ENCODE data around the gene RAB36.

The RAB36 gene

GRCh38 chr22:23122992-23123803 lies 22.1 kb upstream of the RAB36 start:
- no peak for DNase-seq (ENCODE audit: extremely low spot score)
- no peak for TF ChIP-seq SUZ12 (IDR thresholded peaks at IDR 0.05)
- no peak for TF ChIP-seq FOXM1 (IDR thresholded peaks at IDR 0.05; ENCODE audit: borderline replicate concordance)
- TF ChIP-seq SP1 (IDR thresholded peaks at IDR 0.05): no peak
- TF ChIP-seq NFRKB (IDR thresholded peaks at IDR 0.05): no peak
- no peak for TF ChIP-seq PKNOX1 (IDR thresholded peaks at IDR 0.05)
- no peak for TF ChIP-seq TARDBP (IDR thresholded peaks at IDR 0.05)
- TF ChIP-seq FOXA1 (IDR thresholded peaks at IDR 0.05): no peak
- TF ChIP-seq CTBP1 (IDR thresholded peaks at IDR 0.05; ENCODE audit: borderline replicate concordance): no peak
- no peak for TF ChIP-seq LEF1 (IDR thresholded peaks at IDR 0.05; ENCODE audit: borderline replicate concordance)
- TF ChIP-seq L3MBTL2 (conservative IDR thresholded peaks at IDR 0.05): no peak
- no peak for TF ChIP-seq HDGF (IDR thresholded peaks at IDR 0.05; ENCODE audit: borderline replicate concordance)
- ChIA-PET CTCF (interaction anchor here (0.6 kb wide), 1 partner anchor 15 kb away, joined by 6 read pairs; no protein-coding TSS in a partner anchor), POLR2A (no interaction called here)

- no peak for DNase-seq (ENCODE audit: extremely low spot score)
- TF ChIP-seq NFRKB (IDR thresholded peaks at IDR 0.05): no peak
- no peak for TF ChIP-seq CTBP1 (IDR thresholded peaks at IDR 0.05; ENCODE audit: borderline replicate concordance)
- TF ChIP-seq LEF1 (IDR thresholded peaks at IDR 0.05; ENCODE audit: borderline replicate concordance): no peak
- TF ChIP-seq ARNT (IDR thresholded peaks at IDR 0.05): no peak
- no peak for TF ChIP-seq FOXA1 (IDR thresholded peaks at IDR 0.05)
- TF ChIP-seq L3MBTL2 (conservative IDR thresholded peaks at IDR 0.05): no peak
- TF ChIP-seq BHLHE40 (IDR thresholded peaks at IDR 0.05; ENCODE audit: borderline replicate concordance): no peak
- no peak for TF ChIP-seq ELF4 (IDR thresholded peaks at IDR 0.05)
- ChIA-PET POLR2A (no interaction called here), CTCF (interaction anchor here (0.6 to 1.2 kb wide), 2 partner anchors 15 to 165 kb away, joined by 3 to 6 read pairs; no protein-coding TSS in a partner anchor)
Measured at GRCh38 chr22:23123804-23124254, 21.4 kb upstream of the RAB36 start.

GRCh38 chr22:23124611-23125511 lies 20.4 kb upstream of the RAB36 start:
- ChIA-PET POLR2A (no interaction called here), CTCF (interaction anchor here (1.2 kb wide), 1 partner anchor 166 kb away, joined by 3 read pairs; no protein-coding TSS in a partner anchor)
- no peak for TF ChIP-seq FOXA1 (IDR thresholded peaks at IDR 0.05)
- TF ChIP-seq NFRKB (IDR thresholded peaks at IDR 0.05): no peak
- no peak for TF ChIP-seq CTBP1 (IDR thresholded peaks at IDR 0.05; ENCODE audit: borderline replicate concordance)
- TF ChIP-seq TARDBP (IDR thresholded peaks at IDR 0.05): no peak
- TF ChIP-seq LEF1 (IDR thresholded peaks at IDR 0.05; ENCODE audit: borderline replicate concordance): no peak
- TF ChIP-seq ARNT (IDR thresholded peaks at IDR 0.05): no peak
- TF ChIP-seq HDGF (IDR thresholded peaks at IDR 0.05; ENCODE audit: borderline replicate concordance): no peak
- TF ChIP-seq FOXM1 (IDR thresholded peaks at IDR 0.05; ENCODE audit: borderline replicate concordance): no peak
- no peak for DNase-seq (ENCODE audit: extremely low spot score)

- POLR2A ChIA-PET: no interaction called here
- CTCF ChIA-PET: interaction anchor here (1.4 kb wide), 1 partner anchor 109 kb away, joined by 3 read pairs; no protein-coding TSS in a partner anchor
- no peak for DNase-seq (ENCODE audit: extremely low spot score)
- TF ChIP-seq LEF1 (IDR thresholded peaks at IDR 0.05; ENCODE audit: borderline replicate concordance) (no peak), PKNOX1 (IDR thresholded peaks at IDR 0.05) (no peak), FOXA1 (IDR thresholded peaks at IDR 0.05) (no peak), ARNT (IDR thresholded peaks at IDR 0.05) (no peak), TARDBP (IDR thresholded peaks at IDR 0.05) (no peak), NFRKB (IDR thresholded peaks at IDR 0.05) (no peak), ELF4 (IDR thresholded peaks at IDR 0.05) (no peak), CTBP1 (IDR thresholded peaks at IDR 0.05; ENCODE audit: borderline replicate concordance) (no peak), SP1 (IDR thresholded peaks at IDR 0.05) (no peak), SUZ12 (IDR thresholded peaks at IDR 0.05) (no peak)
Measured at GRCh38 chr22:23125512-23126103, 19.7 kb upstream of the RAB36 start.

- CTCF ChIA-PET: interaction anchor here (1.4 to 2.7 kb wide), 3 partner anchors 110 to 169 kb away, joined by 3 to 38 read pairs (median 10); no protein-coding TSS in a partner anchor
- DNase-seq (ENCODE audit: extremely low spot score): no peak
- POLR2A ChIA-PET: no interaction called here
- TF ChIP-seq ELF4 (IDR thresholded peaks at IDR 0.05): no peak
- TF ChIP-seq PKNOX1 (IDR thresholded peaks at IDR 0.05): no peak
- no peak for TF ChIP-seq LEF1 (IDR thresholded peaks at IDR 0.05; ENCODE audit: borderline replicate concordance)
- no peak for TF ChIP-seq ZNF384 (IDR thresholded peaks at IDR 0.05)
- no peak for TF ChIP-seq SP1 (IDR thresholded peaks at IDR 0.05)
- TF ChIP-seq ARNT (IDR thresholded peaks at IDR 0.05): no peak
Measured at GRCh38 chr22:23126165-23127054, 18.9 kb upstream of the RAB36 start.
